KMS-11 (cell line): Measurements from ENCODE around the gene KCNQ1.

Experiments used
- H2AFZ ChIP-seq: fragments of 200-600 bp; sonication (generic); 2 replicates; pipeline ENCODE4 v1.6.1; 2016; ENCODE audit warnings: antibody characterized with exemption, mixed run types, low read depth
- H3K27ac ChIP-seq: fragments of 200-600 bp; sonication (generic); 2 replicates; pipeline ENCODE4 v1.6.1; 2016; ENCODE audit warnings: mild to moderate bottlenecking, mixed run types
- H3K27me3 ChIP-seq: fragments of 200-600 bp; sonication (generic); 2 replicates; pipeline ENCODE4 v1.6.1; 2017; ENCODE audit warnings: mild to moderate bottlenecking, low read depth, mixed run types, moderate library complexity; ENCODE audit not compliant: insufficient read depth
- H3K36me3 ChIP-seq: fragments of 200-600 bp; sonication (generic); 2 replicates; pipeline ENCODE4 v1.6.1; 2017; ENCODE audit warnings: mild to moderate bottlenecking, mixed run types; ENCODE audit not compliant: insufficient read depth
- H3K4me1 ChIP-seq: fragments of 200-600 bp; sonication (generic); 2 replicates; pipeline ENCODE4 v1.6.1; 2016; ENCODE audit warnings: mild to moderate bottlenecking, low read depth, mixed run types; ENCODE audit not compliant: poor library complexity, severe bottlenecking
- H3K4me2 ChIP-seq: fragments of 200-600 bp; sonication (generic); 2 replicates; pipeline ENCODE4 v1.7.0; 2016; ENCODE audit warnings: mild to moderate bottlenecking, mixed run types
- H3K4me3 ChIP-seq: fragments of 200-600 bp; sonication (generic); IDR thresholded peaks from 2 replicates; pipeline ENCODE4 v1.6.1; 2017; ENCODE audit warnings: low read depth, low read length, mixed read lengths; ENCODE audit not compliant: insufficient read depth
- H3K79me2 ChIP-seq: fragments of 200-600 bp; sonication (generic); 2 replicates; pipeline ENCODE4 v1.6.1; 2016; ENCODE audit warnings: low read depth, mixed run types; ENCODE audit not compliant: insufficient read depth
- H3K9ac ChIP-seq: fragments of 200-600 bp; sonication (generic); 2 replicates; pipeline ENCODE4 v1.6.1; 2016; ENCODE audit warnings: mild to moderate bottlenecking, mixed run types
- H4K20me1 ChIP-seq: fragments of 200-600 bp; sonication (generic); 2 replicates; pipeline ENCODE4 v1.6.1; 2016; ENCODE audit warnings: mild to moderate bottlenecking, mixed run types; ENCODE audit not compliant: insufficient read depth
- TF ChIP-seq, protein P1 (sequence below): fragments of 200-600 bp; sonication (generic); conservative IDR thresholded peaks from 2 replicates; pipeline ENCODE4 v1.6.1; 2017; ENCODE audit warnings: low read depth, mild to moderate bottlenecking, antibody characterized with exemption, low read length, moderate library complexity, mixed read lengths

Gene KCNQ1

DNA sequence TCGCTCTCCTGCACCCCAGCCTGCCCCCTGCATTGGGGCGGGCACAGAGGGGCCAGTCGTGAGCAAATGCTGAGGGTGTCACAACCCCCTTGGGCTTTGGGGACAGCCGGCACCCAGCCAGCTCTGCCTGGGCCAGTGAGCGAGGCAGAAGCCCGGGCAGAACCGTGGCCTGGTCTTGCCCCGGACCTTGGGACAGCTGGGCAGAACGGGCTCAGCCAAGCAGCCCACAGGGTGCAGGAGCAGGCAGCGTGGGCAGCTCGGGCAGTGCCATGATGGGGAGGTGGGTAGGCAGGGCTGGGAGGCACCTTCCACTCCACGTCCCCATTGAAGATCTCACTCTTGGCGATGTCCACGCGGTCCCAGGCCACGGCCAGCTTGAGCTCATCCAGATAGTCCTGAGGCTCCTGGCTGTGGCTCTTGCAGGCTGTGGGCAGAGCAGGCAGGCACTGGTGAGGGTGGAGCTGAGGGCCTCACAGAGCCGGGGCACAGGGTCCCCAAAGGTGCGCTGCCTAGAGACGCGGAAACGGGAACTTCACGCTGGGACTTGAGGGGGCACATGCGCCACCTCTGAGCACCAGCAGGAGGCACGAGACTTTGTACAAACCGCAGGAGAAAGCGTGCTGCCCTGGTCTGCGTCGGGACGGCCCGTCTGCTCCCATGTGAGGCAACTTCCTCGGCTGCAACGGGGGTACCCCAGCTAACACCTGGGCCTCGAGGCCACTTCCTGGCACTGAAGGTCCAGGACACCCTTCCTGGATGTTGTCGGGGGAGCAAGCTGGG is 29.0 kb upstream of the KCNQ1 start:
- Histone ChIP-seq H3K9ac (no peak overlapping the region), H4K20me1 (no peaks in the 10 kb centered on the region), H2AFZ (no peak overlapping the region), H3K4me3 (no peak overlapping the region), H3K79me2 (no peaks in the 10 kb centered on the region), H3K4me1 (no peaks in the 10 kb centered on the region), H3K27ac (no peak overlapping the region), H3K36me3 (no peaks in the 10 kb centered on the region), H3K27me3 (peaks cover 66% of the 10 kb centered on the region), H3K4me2 (no peak overlapping the region)
- TF ChIP-seq, protein P1, sequence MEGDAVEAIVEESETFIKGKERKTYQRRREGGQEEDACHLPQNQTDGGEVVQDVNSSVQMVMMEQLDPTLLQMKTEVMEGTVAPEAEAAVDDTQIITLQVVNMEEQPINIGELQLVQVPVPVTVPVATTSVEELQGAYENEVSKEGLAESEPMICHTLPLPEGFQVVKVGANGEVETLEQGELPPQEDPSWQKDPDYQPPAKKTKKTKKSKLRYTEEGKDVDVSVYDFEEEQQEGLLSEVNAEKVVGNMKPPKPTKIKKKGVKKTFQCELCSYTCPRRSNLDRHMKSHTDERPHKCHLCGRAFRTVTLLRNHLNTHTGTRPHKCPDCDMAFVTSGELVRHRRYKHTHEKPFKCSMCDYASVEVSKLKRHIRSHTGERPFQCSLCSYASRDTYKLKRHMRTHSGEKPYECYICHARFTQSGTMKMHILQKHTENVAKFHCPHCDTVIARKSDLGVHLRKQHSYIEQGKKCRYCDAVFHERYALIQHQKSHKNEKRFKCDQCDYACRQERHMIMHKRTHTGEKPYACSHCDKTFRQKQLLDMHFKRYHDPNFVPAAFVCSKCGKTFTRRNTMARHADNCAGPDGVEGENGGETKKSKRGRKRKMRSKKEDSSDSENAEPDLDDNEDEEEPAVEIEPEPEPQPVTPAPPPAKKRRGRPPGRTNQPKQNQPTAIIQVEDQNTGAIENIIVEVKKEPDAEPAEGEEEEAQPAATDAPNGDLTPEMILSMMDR, result no peak

DNA sequence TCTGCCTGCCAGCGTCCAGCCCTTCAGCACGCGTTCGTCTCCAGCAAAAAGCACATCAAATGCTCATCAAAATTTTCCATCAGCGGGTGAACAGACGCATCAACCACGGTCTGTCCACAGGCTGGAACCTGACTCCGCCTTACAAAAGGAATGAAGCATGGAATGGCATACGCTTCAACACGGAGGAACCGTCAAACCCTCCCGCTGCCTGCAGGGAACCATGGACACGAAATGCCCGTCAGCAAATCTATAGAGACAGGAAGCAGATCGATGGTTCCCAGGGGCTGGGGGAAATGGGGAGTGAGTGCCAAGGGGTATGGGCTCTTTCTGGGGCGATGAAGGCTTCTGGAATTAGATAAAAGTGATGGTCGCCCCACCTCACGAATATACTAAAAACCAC is 28.0 kb upstream of the KCNQ1 start:
- Histone ChIP-seq H3K4me1 (no peaks in the 10 kb centered on the region), H3K27ac (no peak overlapping the region), H3K36me3 (no peaks in the 10 kb centered on the region), H3K4me3 (no peak overlapping the region), H2AFZ (no peak overlapping the region), H4K20me1 (no peaks in the 10 kb centered on the region), H3K27me3 (peaks cover 64% of the 10 kb centered on the region), H3K9ac (no peak overlapping the region), H3K4me2 (no peak overlapping the region), H3K79me2 (no peaks in the 10 kb centered on the region)
- TF ChIP-seq, protein P1, result no peak

DNA sequence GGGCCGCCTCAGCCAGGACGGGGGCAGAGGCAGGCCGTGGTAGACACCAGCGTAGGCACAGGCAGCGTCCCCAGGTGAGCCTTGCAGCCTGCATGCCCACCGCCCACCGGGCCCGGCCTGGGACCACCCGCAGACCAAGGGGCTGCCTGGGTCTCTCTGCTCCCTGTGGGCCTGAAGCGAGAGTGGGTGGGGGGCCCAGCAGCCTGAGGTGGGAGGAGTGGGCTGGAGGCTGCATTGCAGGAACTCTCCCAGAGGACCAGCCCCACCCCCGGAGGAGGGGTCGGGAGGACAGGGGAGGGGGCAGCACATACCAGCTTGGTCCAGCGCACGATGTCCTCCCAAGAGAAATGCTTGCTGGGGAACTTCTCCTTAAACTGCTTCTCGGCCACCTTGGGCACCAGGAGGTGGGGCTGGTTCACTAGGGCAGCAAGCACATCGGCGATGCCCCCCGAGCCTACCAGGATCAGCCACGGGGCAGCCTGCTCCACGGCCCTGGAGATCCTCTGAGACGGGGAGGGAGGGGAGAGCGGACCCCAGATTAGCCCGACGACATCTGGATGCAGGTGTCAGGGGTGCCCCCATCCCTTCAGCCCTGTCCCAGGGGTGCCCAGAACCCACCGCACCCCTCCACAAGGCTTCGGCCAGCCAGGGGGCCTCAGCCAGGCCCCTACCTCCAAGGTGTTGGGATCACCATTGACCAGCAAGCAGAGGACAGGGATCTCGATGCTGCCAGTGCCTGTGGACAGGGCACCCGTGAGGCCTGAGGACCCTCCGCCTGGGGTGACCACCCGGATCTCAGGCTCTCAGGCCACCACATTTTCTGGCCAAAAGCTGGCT is 26.7 kb upstream of the KCNQ1 start:
- no peak overlapping the region for H3K9ac ChIP-seq
- H3K4me2 ChIP-seq, result no peak overlapping the region
- H3K4me1 ChIP-seq, result no peaks in the 10 kb centered on the region

DNA sequence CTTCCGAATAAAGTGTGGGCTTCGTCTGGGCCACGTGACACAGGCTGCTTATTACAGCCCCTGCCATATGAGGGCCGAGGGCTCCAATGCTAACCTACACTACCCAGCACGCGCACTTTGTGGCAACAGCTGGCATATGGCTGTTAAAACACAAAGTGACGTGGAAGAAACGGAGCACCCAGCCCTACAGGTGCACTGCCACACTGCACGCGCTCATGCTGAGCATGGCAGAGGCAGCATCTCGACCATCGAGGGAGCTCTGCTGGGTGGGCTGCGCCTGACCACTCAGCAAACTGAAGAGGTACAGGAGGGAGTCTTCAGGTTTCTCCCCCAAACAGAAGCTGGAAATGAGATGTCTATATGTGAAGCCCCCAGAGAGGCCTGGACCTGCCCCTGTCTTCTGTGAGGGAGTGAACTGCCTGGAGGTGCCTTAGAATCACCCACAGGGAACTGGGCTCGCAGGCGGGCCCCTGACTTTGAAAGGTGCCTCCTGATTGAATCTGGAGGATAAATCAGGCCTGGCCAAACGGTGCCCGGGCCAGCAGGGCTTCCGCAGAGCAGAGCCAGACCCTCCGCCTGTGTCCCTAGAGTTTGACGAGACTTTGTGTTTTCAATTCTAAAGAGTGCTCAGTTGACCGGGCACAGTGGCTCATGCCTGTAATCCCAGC is 26.0 kb upstream of the KCNQ1 start:
- TF ChIP-seq, protein P1, result no peak
- Histone ChIP-seq H3K4me3 (no peak overlapping the region), H3K9ac (no peak overlapping the region), H4K20me1 (no peaks in the 10 kb centered on the region), H3K79me2 (no peaks in the 10 kb centered on the region), H3K4me1 (no peaks in the 10 kb centered on the region), H2AFZ (no peak overlapping the region), H3K36me3 (no peaks in the 10 kb centered on the region), H3K27ac (no peak overlapping the region), H3K27me3 (peaks cover 67% of the 10 kb centered on the region), H3K4me2 (no peak overlapping the region)

More for the DNA sequence above, 26.7 kb upstream of the KCNQ1 start:
- no peaks in the 10 kb centered on the region for H4K20me1 ChIP-seq
- H2AFZ ChIP-seq, result no peak overlapping the region
- no peak overlapping the region for H3K4me3 ChIP-seq
- TF ChIP-seq, protein P1, result no peak
- no peaks in the 10 kb centered on the region for H3K79me2 ChIP-seq
- no peak overlapping the region for H3K27ac ChIP-seq
- peaks cover 66% of the 10 kb centered on the region for H3K27me3 ChIP-seq
- H3K36me3 ChIP-seq, result no peaks in the 10 kb centered on the region
